Transverse colon (tissue), 4 donors: Measurements from ENCODE around the gene INTS7.

ENCODE experiments used
- CTCF ChIP-seq, 5 experiments: fragments of 200-600 bp in 3 of 5; fragments of 450-650 bp in 2 of 5; sonication (generic) in 3 of 5; IDR thresholded peaks; 1 replicate in 2 of 5; 2 replicates in 3 of 5; pipeline ENCODE4 v1.5.1; 2016 to 2017; ENCODE audit warnings: antibody characterized with exemption in 5 of 5, inconsistent platforms in 3 of 5, mild to moderate bottlenecking in 2 of 5, moderate library complexity in 1 of 5
- EP300 ChIP-seq: sonication (generic); formaldehyde crosslinking; IDR thresholded peaks from one replicate; pipeline ENCODE4 v1.6.1; 2017; ENCODE audit warnings: antibody characterized with exemption, low read depth
- POLR2A ChIP-seq: fragments of 450-650 bp; IDR thresholded peaks from one replicate; pipeline ENCODE4 v1.6.1; 2016; ENCODE audit warnings: antibody characterized with exemption, mild to moderate bottlenecking, moderate library complexity
- POLR2AphosphoS5 ChIP-seq, 3 donors: sonication (generic); formaldehyde crosslinking; IDR thresholded peaks; one replicate each; pipeline ENCODE4 v1.6.1; 2016; ENCODE audit warnings: antibody characterized with exemption in 3 of 3

- TF ChIP-seq CTCF (IDR thresholded peaks at IDR 0.05) (no peak), EP300 (no peak), POLR2AphosphoS5 (IDR thresholded peaks at IDR 0.05) (no peak), POLR2A (no peak)
These were observed 25.4 kb downstream of the INTS7 start for GRCh38 chr1:212010004-212010403.
